Measurements from ENCODE around the gene MAP2. TPM values are rescaled to one million over a fixed set of nuclear protein-coding genes. Genes with fewer than 3 reads are reported as not detected.

MAP2 gene
- total RNA-seq, 2 experiments from 2014 or later, result 0.34 to 0.39 TPM

- Mint-ChIP-seq H3K36me3 (ENCODE audit: low read depth) (no peaks in the 10 kb centered on the region), H3K27me3 (no peaks in the 10 kb centered on the region), H3K4me3 (no peak overlapping the region), H3K4me1 (no peaks in the 10 kb centered on the region), H3K27ac (no peak overlapping the region), H3K9me3 (ENCODE audit: low read depth) (peaks cover 11% of the 10 kb centered on the region)
- POLR2A ChIA-PET, result no interaction called here
- DNase-seq (no peak), ATAC-seq (no peak)
- intact Hi-C loops (cut with DNase I, micrococcal nuclease), result no loop called here
- CTCF ChIA-PET, result no interaction called here
Observed at GRCh38 chr2:209495855-209496585, 72.2 kb downstream of the MAP2 start.

GRCh38 chr2:209496586-209496982, 72.7 kb downstream of the MAP2 start:
- Mint-ChIP-seq H3K9me3 (ENCODE audit: low read depth) (peaks cover 6% of the 10 kb centered on the region), H3K4me1 (no peaks in the 10 kb centered on the region), H3K4me3 (no peak overlapping the region), H3K27me3 (no peaks in the 10 kb centered on the region), H3K36me3 (ENCODE audit: low read depth) (no peaks in the 10 kb centered on the region), H3K27ac (no peak overlapping the region)
- intact Hi-C loops (cut with DNase I, micrococcal nuclease), result no loop called here
- ChIA-PET POLR2A (no interaction called here), CTCF (no interaction called here)
- DNase-seq (no peak), ATAC-seq (no peak)

GRCh38 chr2:209498614-209499013, 74.8 kb downstream of the MAP2 start:
- Mint-ChIP-seq H3K36me3 (ENCODE audit: low read depth) (no peaks in the 10 kb centered on the region), H3K27me3 (no peaks in the 10 kb centered on the region)
- CTCF ChIA-PET, result no interaction called here

GRCh38 chr2:209499069-209499468, 75.2 kb downstream of the MAP2 start:
- intact Hi-C loops (cut with DNase I, micrococcal nuclease), result no loop called here
- DNase-seq (no peak), ATAC-seq (no peak)
- Mint-ChIP-seq H3K27me3 (no peaks in the 10 kb centered on the region), H3K27ac (no peak overlapping the region), H3K9me3 (ENCODE audit: low read depth) (peaks cover 6% of the 10 kb centered on the region), H3K4me1 (no peaks in the 10 kb centered on the region), H3K36me3 (ENCODE audit: low read depth) (no peaks in the 10 kb centered on the region), H3K4me3 (no peak overlapping the region)
- ChIA-PET POLR2A (no interaction called here), CTCF (no interaction called here)

More at GRCh38 chr2:209498614-209499013, 74.8 kb downstream of the MAP2 start:
- DNase-seq (no peak), ATAC-seq (no peak)
- H3K4me3 Mint-ChIP-seq, result no peak overlapping the region
- POLR2A ChIA-PET, result no interaction called here
- H3K27ac Mint-ChIP-seq, result no peak overlapping the region
- intact Hi-C loops (cut with DNase I, micrococcal nuclease), result no loop called here
- no peaks in the 10 kb centered on the region for H3K4me1 Mint-ChIP-seq
- H3K9me3 Mint-ChIP-seq (ENCODE audit: low read depth), result peaks cover 6% of the 10 kb centered on the region

DNA sequence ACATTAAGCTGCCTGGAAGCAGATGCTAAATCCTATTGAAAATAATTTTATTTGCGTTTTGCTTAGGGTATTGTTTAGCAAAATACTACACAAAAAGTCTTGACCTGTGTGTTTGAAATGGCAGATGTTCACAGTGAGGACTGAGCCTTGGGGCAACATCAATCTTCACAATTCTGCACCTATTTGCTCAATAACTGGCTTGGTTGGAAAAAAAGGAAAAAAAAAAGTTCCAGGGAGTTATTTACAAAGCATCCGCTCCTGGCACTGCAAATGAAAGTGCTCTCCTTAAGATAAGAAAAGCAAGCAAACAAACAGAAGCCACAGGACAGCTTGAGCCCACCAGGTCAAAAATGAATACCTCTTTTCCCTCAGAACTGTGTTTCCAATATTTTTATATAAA, 77.7 kb downstream of the MAP2 start:
- ATAC-seq, result no peak
- H3K27me3 Mint-ChIP-seq, result no peaks in the 10 kb centered on the region
- H3K4me3 Mint-ChIP-seq, result no peak overlapping the region
- no peaks in the 10 kb centered on the region for H3K36me3 Mint-ChIP-seq (ENCODE audit: low read depth)
- intact Hi-C loops (cut with DNase I, micrococcal nuclease), result no loop called here
- peaks cover 4% of the 10 kb centered on the region for H3K9me3 Mint-ChIP-seq (ENCODE audit: low read depth)
- DNase-seq, result no peak
- no peak overlapping the region for H3K27ac Mint-ChIP-seq
- no peaks in the 10 kb centered on the region for H3K4me1 Mint-ChIP-seq
- CTCF ChIA-PET, result no interaction called here
- POLR2A ChIA-PET, result no interaction called here

- Mint-ChIP-seq H3K4me3 (no peak overlapping the region), H3K9me3 (ENCODE audit: low read depth) (peaks cover under 1% of the 10 kb centered on the region), H3K36me3 (ENCODE audit: low read depth) (no peaks in the 10 kb centered on the region), H3K27ac (no peak overlapping the region), H3K4me1 (no peaks in the 10 kb centered on the region), H3K27me3 (no peaks in the 10 kb centered on the region)
- ATAC-seq (no peak), DNase-seq (no peak)
- POLR2A ChIA-PET, result no interaction called here
- CTCF ChIA-PET, result no interaction called here
- intact Hi-C loops (cut with DNase I, micrococcal nuclease), result no loop called here
Observed at GRCh38 chr2:209505410-209505809, 81.6 kb downstream of the MAP2 start.

- no peaks in the 10 kb centered on the region for H3K36me3 Mint-ChIP-seq (ENCODE audit: low read depth)
- ChIA-PET CTCF (no interaction called here), POLR2A (no interaction called here)
- H3K27ac Mint-ChIP-seq, result no peak overlapping the region
- intact Hi-C loops (cut with DNase I, micrococcal nuclease), result no loop called here
- DNase-seq, result no peak
- H3K9me3 Mint-ChIP-seq (ENCODE audit: low read depth), result no peaks in the 10 kb centered on the region
- no peaks in the 10 kb centered on the region for H3K27me3 Mint-ChIP-seq
- no peak overlapping the region for H3K4me3 Mint-ChIP-seq
- no peak for ATAC-seq
- H3K4me1 Mint-ChIP-seq, result no peaks in the 10 kb centered on the region
Observed at GRCh38 chr2:209508255-209508654, 84.4 kb downstream of the MAP2 start.

DNA sequence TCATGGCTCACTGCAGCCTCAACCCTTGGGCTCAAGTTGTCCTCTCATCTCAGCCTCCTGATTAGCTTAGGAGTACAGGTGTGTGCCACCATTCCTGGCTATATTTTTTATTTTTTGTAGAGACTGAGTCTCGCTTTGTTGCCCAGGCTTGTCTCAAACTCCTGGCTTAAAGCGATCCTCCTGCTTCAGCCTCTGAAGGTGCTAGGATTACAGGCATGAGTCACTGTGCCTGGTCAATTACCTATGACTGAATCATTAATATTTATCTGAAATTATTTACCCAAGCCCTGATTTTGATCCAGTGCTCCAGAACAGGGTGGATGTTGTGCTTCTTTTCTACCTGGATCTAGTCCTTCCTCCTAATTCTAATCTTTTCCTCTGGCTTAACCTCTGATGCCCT, 87.8 kb downstream of the MAP2 start:
- H3K9me3 Mint-ChIP-seq (ENCODE audit: low read depth), result no peaks in the 10 kb centered on the region
- no peak overlapping the region for H3K4me3 Mint-ChIP-seq
- no peaks in the 10 kb centered on the region for H3K27me3 Mint-ChIP-seq
- intact Hi-C loops (cut with DNase I, micrococcal nuclease), result no loop called here
- DNase-seq (no peak), ATAC-seq (no peak)
- H3K27ac Mint-ChIP-seq, result no peak overlapping the region
- ChIA-PET POLR2A (no interaction called here), CTCF (no interaction called here)
- H3K36me3 Mint-ChIP-seq (ENCODE audit: low read depth), result no peaks in the 10 kb centered on the region
- H3K4me1 Mint-ChIP-seq, result no peaks in the 10 kb centered on the region

DNA sequence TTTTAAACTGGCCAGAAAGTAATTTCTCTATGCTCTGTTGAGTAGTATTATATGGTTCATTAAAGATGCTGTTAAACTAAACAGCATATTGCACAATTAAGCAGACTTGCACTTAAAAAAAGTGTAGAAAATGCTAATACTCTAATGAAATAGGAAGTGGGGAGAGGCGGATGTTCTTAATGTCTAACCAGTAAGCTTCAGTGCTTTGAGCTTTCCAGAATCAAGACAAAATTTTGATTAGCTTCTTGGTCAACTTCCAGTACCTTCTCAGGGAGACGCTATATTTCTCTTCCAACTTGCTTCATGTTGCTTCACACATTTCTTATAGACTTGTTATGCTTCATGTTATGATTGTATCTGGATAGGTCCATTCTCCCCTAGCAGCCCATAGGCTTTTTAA, 89.1 kb downstream of the MAP2 start:
- DNase-seq, result no peak
- ChIA-PET POLR2A (interaction anchor here (0.6 kb wide), 1 partner anchor 24 kb away, joined by 3 read pairs; no protein-coding TSS in a partner anchor), CTCF (interaction anchor here (1.4 kb wide), 1 partner anchor 9 kb away, joined by 7 read pairs; no protein-coding TSS in a partner anchor)
- Mint-ChIP-seq H3K36me3 (ENCODE audit: low read depth) (no peaks in the 10 kb centered on the region), H3K27ac (no peak overlapping the region), H3K9me3 (ENCODE audit: low read depth) (no peaks in the 10 kb centered on the region), H3K4me3 (no peak overlapping the region), H3K4me1 (no peaks in the 10 kb centered on the region), H3K27me3 (no peaks in the 10 kb centered on the region)
- no peak for ATAC-seq
- intact Hi-C loops (cut with DNase I, micrococcal nuclease), result no loop called here

DNA sequence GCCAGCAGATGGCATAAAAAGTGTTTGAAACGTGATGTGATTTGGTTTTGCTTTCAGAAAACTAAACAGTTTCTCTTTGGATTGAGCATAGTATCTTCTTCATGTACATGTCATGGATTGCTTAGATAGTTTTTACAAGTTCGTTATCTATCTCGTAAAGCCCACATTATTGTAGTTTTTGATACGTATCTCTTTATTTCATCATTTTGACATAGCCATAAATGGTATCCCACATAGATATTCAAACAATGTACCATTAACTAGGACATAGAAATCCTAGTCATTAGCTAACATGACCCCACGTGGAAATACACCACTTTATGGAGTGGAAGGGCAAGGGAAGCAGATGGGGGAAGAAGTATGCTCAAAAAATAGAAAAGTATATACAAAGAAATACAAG, 93.6 kb downstream of the MAP2 start:
- DNase-seq, result no peak
- Mint-ChIP-seq H3K36me3 (ENCODE audit: low read depth) (no peaks in the 10 kb centered on the region), H3K4me3 (no peak overlapping the region), H3K4me1 (no peaks in the 10 kb centered on the region), H3K27ac (no peak overlapping the region), H3K9me3 (ENCODE audit: low read depth) (no peaks in the 10 kb centered on the region), H3K27me3 (no peaks in the 10 kb centered on the region)
- POLR2A ChIA-PET, result no interaction called here
- intact Hi-C loops (cut with DNase I, micrococcal nuclease), result no loop called here
- no peak for ATAC-seq
- CTCF ChIA-PET, result no interaction called here

- no peaks in the 10 kb centered on the region for H3K4me1 Mint-ChIP-seq
- DNase-seq, result no peak
- no peak overlapping the region for H3K4me3 Mint-ChIP-seq
- no peaks in the 10 kb centered on the region for H3K27me3 Mint-ChIP-seq
- intact Hi-C loops (cut with DNase I, micrococcal nuclease), result no loop called here
- ATAC-seq, result no peak
- H3K36me3 Mint-ChIP-seq (ENCODE audit: low read depth), result no peaks in the 10 kb centered on the region
- H3K9me3 Mint-ChIP-seq (ENCODE audit: low read depth), result no peaks in the 10 kb centered on the region
- POLR2A ChIA-PET, result no interaction called here
- H3K27ac Mint-ChIP-seq, result no peak overlapping the region
- CTCF ChIA-PET, result no interaction called here
Observed at GRCh38 chr2:209519271-209519670, 95.4 kb downstream of the MAP2 start.

DNA sequence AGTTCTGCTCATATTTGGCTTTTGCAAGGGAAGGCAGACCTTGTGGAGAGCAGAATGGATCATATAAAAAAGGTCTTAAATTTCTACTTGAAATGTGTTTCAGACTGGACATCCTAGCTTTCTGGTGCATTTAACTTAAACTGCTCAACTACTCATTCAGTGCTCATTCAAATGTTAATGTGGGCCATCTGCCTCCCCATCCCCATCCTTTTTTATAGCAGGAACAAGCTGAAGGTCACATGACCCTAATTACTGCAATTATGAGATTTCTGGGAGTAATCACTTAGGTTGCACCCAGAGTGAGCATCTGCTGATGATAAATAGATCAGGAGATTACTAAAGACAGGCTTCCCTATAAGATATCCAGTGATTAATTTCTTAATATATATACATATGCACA, 96.1 kb downstream of the MAP2 start:
- Mint-ChIP-seq H3K27ac (no peak overlapping the region), H3K9me3 (ENCODE audit: low read depth) (no peaks in the 10 kb centered on the region), H3K36me3 (ENCODE audit: low read depth) (no peaks in the 10 kb centered on the region), H3K27me3 (no peaks in the 10 kb centered on the region), H3K4me1 (no peaks in the 10 kb centered on the region), H3K4me3 (no peak overlapping the region)
- ATAC-seq, result no peak
- DNase-seq, result no peak
- ChIA-PET CTCF (no interaction called here), POLR2A (no interaction called here)
- intact Hi-C loops (cut with DNase I, micrococcal nuclease), result no loop called here

Measured in activated CD4-positive, alpha-beta T cell treated with anti-CD3 and anti-CD28 coated beads for 36 hours (primary cell).